PC-9 (cell line): Measurements from ENCODE around the gene MMD. TPM values are rescaled to one million over a fixed set of nuclear protein-coding genes. Genes with fewer than 3 reads are reported as not detected.

Experiments used
- BruUV-seq: library from RNA; stranded (reverse); fragments of 400-500 nt; replicated peaks from 2 replicates; lab custom pipeline; 2021; lab: Mats Ljungman, UMichigan
- CTCF ChIA-PET: fragments of 300-600 bp; sonication (Branson Sonifier 250); formaldehyde crosslinking; loops from one replicate; lab custom pipeline; 2022; ENCODE audit warnings: antibody characterized with exemption; lab: Charles Lee
- POLR2A ChIA-PET: fragments of 300-600 bp; sonication (Branson Sonifier 250); formaldehyde crosslinking; loops from one replicate; lab custom pipeline; 2022; ENCODE audit warnings: antibody characterized with exemption; ENCODE audit not compliant: unreplicated experiment; lab: Charles Lee
- DNase-seq, 2 experiments: peaks; one replicate each; pipeline versions ENCODE4 v3.0.0 to v3.0.0-alpha.2; 2015 to 2022; ENCODE audit warnings: mixed read lengths in 1 of 2
- H2AFZ ChIP-seq: fragments of 200-600 bp; sonication (generic); 2 replicates; pipeline ENCODE4 v1.8.1; 2017; ENCODE audit warnings: antibody characterized with exemption
- H3F3A ChIP-seq: fragments of 200-600 bp; sonication (generic); 2 replicates; pipeline ENCODE4 v1.8.1; 2017; ENCODE audit warnings: antibody characterized with exemption, mild to moderate bottlenecking, low read depth; ENCODE audit not compliant: insufficient read depth
- H3K27ac ChIP-seq: fragments of 200-600 bp; sonication (generic); 2 replicates; pipeline ENCODE4 v1.6.1; 2016; ENCODE audit warnings: mixed run types
- H3K27me3 ChIP-seq: fragments of 200-600 bp; sonication (generic); 2 replicates; pipeline ENCODE4 v1.6.1; 2016; ENCODE audit warnings: low read depth, mixed run types; ENCODE audit not compliant: insufficient read depth
- H3K36me3 ChIP-seq: fragments of 200-600 bp; sonication (generic); 2 replicates; pipeline ENCODE4 v1.6.1; 2016; ENCODE audit warnings: low read depth, mixed run types
- H3K4me1 ChIP-seq: fragments of 200-600 bp; sonication (generic); replicated peaks from 2 replicates; pipeline ENCODE4 v1.6.1; 2016; ENCODE audit warnings: mixed run types; ENCODE audit not compliant: insufficient read depth
- H3K4me2 ChIP-seq: fragments of 200-600 bp; sonication (generic); 2 replicates; pipeline ENCODE4 v1.6.1; 2017; ENCODE audit warnings: mixed run types
- H3K4me3 ChIP-seq: fragments of 200-600 bp; sonication (generic); 2 replicates; pipeline ENCODE4 v1.6.1; 2016; ENCODE audit warnings: mixed run types
- H3K79me2 ChIP-seq: fragments of 200-600 bp; sonication (generic); 2 replicates; pipeline ENCODE4 v1.6.1; 2017; ENCODE audit warnings: low read depth, mixed run types
- H3K9me2 ChIP-seq: fragments of 200-600 bp; sonication (generic); 2 replicates; pipeline ENCODE4 v1.8.1; 2017; ENCODE audit warnings: mild to moderate bottlenecking; ENCODE audit not compliant: insufficient read depth
- H3K9me3 ChIP-seq: fragments of 200-600 bp; sonication (generic); 2 replicates; pipeline ENCODE4 v1.8.1; 2016; ENCODE audit warnings: low read depth; ENCODE audit not compliant: insufficient read depth
- H4K20me1 ChIP-seq: fragments of 200-600 bp; sonication (generic); 2 replicates; pipeline ENCODE4 v1.8.1; 2017; ENCODE audit not compliant: insufficient read depth
- CTCF ChIP-seq: fragments of 200-600 bp; sonication (generic); conservative IDR thresholded peaks from 2 replicates; pipeline ENCODE4 v1.6.1; 2017; ENCODE audit warnings: mixed run types, antibody characterized with exemption, mild to moderate bottlenecking, moderate library complexity
- EZH2 ChIP-seq: fragments of 200-600 bp; sonication (generic); IDR thresholded peaks from 2 replicates; pipeline ENCODE4 v1.8.0; 2017; ENCODE audit warnings: antibody characterized with exemption, low read depth
- intact Hi-C: fragments of 100-400 bp; cut with micrococcal nuclease; formaldehyde crosslinking; loops from one replicate; pipeline ENCODE4 v1.10.0; 2022; ENCODE audit not compliant: unreplicated experiment
- total RNA-seq: library from RNA; stranded (reverse); gene quantifications from 2 replicates; pipeline ENCODE4 v1.2.3, GENCODE V29; 2021

MMD gene
- total RNA-seq, 1 experiment from 2014 or later, result 7.2 TPM

- no peak for DNase-seq
- no peaks in the 10 kb centered on the region for H4K20me1 ChIP-seq
- H3K27me3 ChIP-seq, result no peaks in the 10 kb centered on the region
- H3K27ac ChIP-seq, result no peak overlapping the region
- no peaks in the 10 kb centered on the region for H3K36me3 ChIP-seq
- H3K4me2 ChIP-seq, result no peak overlapping the region
- H3K9me3 ChIP-seq, result no peaks in the 10 kb centered on the region
- no peaks in the 10 kb centered on the region for H3K9me2 ChIP-seq
- ChIA-PET CTCF (no interaction called here), POLR2A (no interaction called here)
- no peak overlapping the region for H3K4me3 ChIP-seq
- no peaks in the 10 kb centered on the region for H3K79me2 ChIP-seq
- no peak overlapping the region for H2AFZ ChIP-seq
- intact Hi-C loops, result no loop called here
- BruUV-seq, result no TSS peak
- no peaks in the 10 kb centered on the region for H3K4me1 ChIP-seq
- H3F3A ChIP-seq, result no peaks in the 10 kb centered on the region
- TF ChIP-seq EZH2 (no peak), CTCF (no peak)
Measured at GRCh38 chr17:55354010-55354409, 67.6 kb downstream of the MMD start.

GRCh38 chr17:55351226-55351625 is 70.4 kb downstream of the MMD start:
- no peaks in the 10 kb centered on the region for H3F3A ChIP-seq
- no peaks in the 10 kb centered on the region for H3K27me3 ChIP-seq
- H3K9me3 ChIP-seq, result no peaks in the 10 kb centered on the region
- intact Hi-C loops, result no loop called here
- no peaks in the 10 kb centered on the region for H3K79me2 ChIP-seq
- H3K9me2 ChIP-seq, result no peaks in the 10 kb centered on the region
- no peak for TF ChIP-seq EZH2
- no peak overlapping the region for H3K4me2 ChIP-seq
- no TSS peak for BruUV-seq
- no peak overlapping the region for H2AFZ ChIP-seq
- no peaks in the 10 kb centered on the region for H3K4me1 ChIP-seq
- CTCF ChIA-PET, result no interaction called here
- no peak overlapping the region for H3K27ac ChIP-seq
- no peak for DNase-seq
- H3K4me3 ChIP-seq, result no peak overlapping the region
- H4K20me1 ChIP-seq, result no peaks in the 10 kb centered on the region
- no peaks in the 10 kb centered on the region for H3K36me3 ChIP-seq
- POLR2A ChIA-PET, result no interaction called here

GRCh38 chr17:55350825-55351205 is 70.8 kb downstream of the MMD start:
- Histone ChIP-seq H3K27ac (no peak overlapping the region), H3K36me3 (no peaks in the 10 kb centered on the region), H2AFZ (no peak overlapping the region)

More at GRCh38 chr17:55350825-55351205, 70.8 kb downstream of the MMD start:
- ChIA-PET POLR2A (no interaction called here), CTCF (no interaction called here)
- Histone ChIP-seq H3F3A (no peaks in the 10 kb centered on the region), H3K9me2 (no peaks in the 10 kb centered on the region), H3K79me2 (no peaks in the 10 kb centered on the region), H3K4me1 (no peaks in the 10 kb centered on the region), H3K4me3 (no peak overlapping the region), H3K27me3 (no peaks in the 10 kb centered on the region), H3K4me2 (no peak overlapping the region), H3K9me3 (no peaks in the 10 kb centered on the region), H4K20me1 (no peaks in the 10 kb centered on the region)
- no peak for TF ChIP-seq EZH2
- TF ChIP-seq CTCF, result no peak
- no peak for DNase-seq
- BruUV-seq, result no TSS peak
- intact Hi-C loops, result no loop called here
